Mesothelial cell of epicardium (in vitro differentiated cells): ENCODE data around the gene CREB3L2. TPM values are rescaled to one million over a fixed set of nuclear protein-coding genes. Genes with fewer than 3 reads are reported as not detected.

Experiments used
- DNase-seq, 2 experiments: peaks; one replicate each; pipeline ENCODE4 v3.0.0; 2021; ENCODE audit warnings: low spot score in 2 of 2; ENCODE audit not compliant: unreplicated experiment in 2 of 2
- H3K27ac Mint-ChIP-seq: 2 replicates; pipeline ENCODE4 v1.8.0; 2021; ENCODE audit warnings: mixed read lengths
- H3K27me3 Mint-ChIP-seq: 2 replicates; pipeline ENCODE4 v1.8.0; 2021; ENCODE audit warnings: low read depth, mixed read lengths
- H3K36me3 Mint-ChIP-seq: 2 replicates; pipeline ENCODE4 v1.8.0; 2021; ENCODE audit warnings: mixed read lengths
- H3K4me1 Mint-ChIP-seq: 2 replicates; pipeline ENCODE4 v1.8.0; 2021; ENCODE audit warnings: mixed read lengths
- H3K4me3 Mint-ChIP-seq: 2 replicates; pipeline ENCODE4 v1.8.0; 2021; ENCODE audit warnings: mild to moderate bottlenecking, moderate library complexity, mixed read lengths
- H3K9me3 Mint-ChIP-seq: 2 replicates; pipeline ENCODE4 v1.8.0; 2021; ENCODE audit warnings: mixed read lengths
- total RNA-seq: library from RNA; stranded (reverse); gene quantifications from 3 replicates; pipeline ENCODE4 v1.2.1, GENCODE V29; 2021
- TF ChIP-seq, protein P1 (sequence below): fragments of 200-600 bp; sonication (generic); IDR thresholded peaks from one replicate; pipeline ENCODE4 v1.5.0; 2021; ENCODE audit warnings: antibody characterized with exemption; ENCODE audit not compliant: unreplicated experiment

The CREB3L2 gene
- total RNA-seq, 1 donor from 2014 or later: 80.4 TPM

DNA sequence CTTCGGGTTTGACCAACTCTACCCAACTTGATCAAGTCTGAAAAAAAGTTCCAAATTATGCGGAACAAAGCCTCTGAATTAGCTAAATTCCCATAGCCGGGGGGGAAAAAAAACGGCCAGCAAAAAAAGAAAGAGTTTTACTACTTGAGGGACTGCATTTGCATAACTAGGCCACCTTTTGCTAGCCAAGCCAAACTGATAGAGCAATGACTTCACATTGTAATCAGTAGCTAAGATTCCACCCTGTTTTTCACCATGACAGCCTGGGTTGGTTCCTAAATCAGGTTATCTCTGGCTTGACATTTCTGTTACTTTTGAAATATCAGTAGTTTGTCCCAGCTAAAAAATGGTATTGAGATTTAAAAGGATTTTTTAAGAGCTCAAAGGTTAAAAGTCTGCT, 31.4 kb upstream of the CREB3L2 start:
- no peak overlapping the region for H3K27ac Mint-ChIP-seq
- peaks cover 13% of the 10 kb centered on the region for H3K9me3 Mint-ChIP-seq
- no peak overlapping the region for H3K4me3 Mint-ChIP-seq
- TF ChIP-seq, protein P1, sequence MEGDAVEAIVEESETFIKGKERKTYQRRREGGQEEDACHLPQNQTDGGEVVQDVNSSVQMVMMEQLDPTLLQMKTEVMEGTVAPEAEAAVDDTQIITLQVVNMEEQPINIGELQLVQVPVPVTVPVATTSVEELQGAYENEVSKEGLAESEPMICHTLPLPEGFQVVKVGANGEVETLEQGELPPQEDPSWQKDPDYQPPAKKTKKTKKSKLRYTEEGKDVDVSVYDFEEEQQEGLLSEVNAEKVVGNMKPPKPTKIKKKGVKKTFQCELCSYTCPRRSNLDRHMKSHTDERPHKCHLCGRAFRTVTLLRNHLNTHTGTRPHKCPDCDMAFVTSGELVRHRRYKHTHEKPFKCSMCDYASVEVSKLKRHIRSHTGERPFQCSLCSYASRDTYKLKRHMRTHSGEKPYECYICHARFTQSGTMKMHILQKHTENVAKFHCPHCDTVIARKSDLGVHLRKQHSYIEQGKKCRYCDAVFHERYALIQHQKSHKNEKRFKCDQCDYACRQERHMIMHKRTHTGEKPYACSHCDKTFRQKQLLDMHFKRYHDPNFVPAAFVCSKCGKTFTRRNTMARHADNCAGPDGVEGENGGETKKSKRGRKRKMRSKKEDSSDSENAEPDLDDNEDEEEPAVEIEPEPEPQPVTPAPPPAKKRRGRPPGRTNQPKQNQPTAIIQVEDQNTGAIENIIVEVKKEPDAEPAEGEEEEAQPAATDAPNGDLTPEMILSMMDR: no peak
- peaks cover 8% of the 10 kb centered on the region for H3K36me3 Mint-ChIP-seq
- peaks cover 15% of the 10 kb centered on the region for H3K4me1 Mint-ChIP-seq
- no peak for DNase-seq
- no peaks in the 10 kb centered on the region for H3K27me3 Mint-ChIP-seq

DNA sequence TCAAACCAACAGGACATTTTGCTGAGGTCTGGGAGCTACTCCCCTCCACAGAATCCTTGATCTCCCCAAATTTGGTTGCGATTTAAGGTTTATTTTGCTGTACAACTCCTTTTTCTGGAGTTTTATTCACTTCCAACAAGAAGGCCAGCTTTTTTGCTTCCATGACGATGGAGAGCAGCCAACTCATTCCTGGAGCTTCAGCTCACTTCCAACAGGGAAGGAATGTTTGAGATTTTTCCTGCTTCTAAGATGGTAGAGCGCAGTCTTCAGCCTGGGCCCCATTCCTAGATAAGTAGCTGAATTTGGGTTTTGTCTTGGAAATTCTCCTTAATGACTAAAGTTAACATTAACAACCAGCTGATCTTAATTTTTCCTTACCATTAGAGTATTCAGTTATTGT, 30.9 kb upstream of the CREB3L2 start:
- H3K4me1 Mint-ChIP-seq: peaks cover 15% of the 10 kb centered on the region
- no peak for DNase-seq
- H3K9me3 Mint-ChIP-seq: peaks cover 13% of the 10 kb centered on the region
- TF ChIP-seq, protein P1: no peak
- H3K27ac Mint-ChIP-seq: peak overlapping the region; percentile 16
- H3K36me3 Mint-ChIP-seq: peaks cover 8% of the 10 kb centered on the region
- no peak overlapping the region for H3K4me3 Mint-ChIP-seq
- H3K27me3 Mint-ChIP-seq: no peaks in the 10 kb centered on the region

DNA sequence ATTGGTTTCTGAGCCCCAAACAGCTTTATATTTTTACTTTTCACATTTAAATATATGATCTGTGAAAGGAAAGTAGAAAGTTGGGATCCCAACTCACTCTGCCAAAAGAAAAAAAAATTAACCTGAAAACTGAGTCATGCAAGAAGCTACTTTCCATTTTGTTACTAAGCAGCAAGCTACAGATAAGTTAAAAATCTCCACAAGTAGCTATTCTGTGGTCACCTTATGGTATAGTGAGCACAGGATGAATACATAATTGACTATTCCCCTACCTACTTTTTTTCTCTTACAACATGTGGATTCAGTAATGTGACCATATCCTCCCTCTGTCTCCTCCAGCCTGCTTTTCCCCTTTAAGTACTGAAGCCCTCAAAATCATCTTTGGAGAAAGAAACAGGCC, 30.3 kb upstream of the CREB3L2 start:
- no peak for DNase-seq
- Mint-ChIP-seq H3K4me1 (peaks cover 15% of the 10 kb centered on the region), H3K9me3 (peaks cover 13% of the 10 kb centered on the region)

DNA sequence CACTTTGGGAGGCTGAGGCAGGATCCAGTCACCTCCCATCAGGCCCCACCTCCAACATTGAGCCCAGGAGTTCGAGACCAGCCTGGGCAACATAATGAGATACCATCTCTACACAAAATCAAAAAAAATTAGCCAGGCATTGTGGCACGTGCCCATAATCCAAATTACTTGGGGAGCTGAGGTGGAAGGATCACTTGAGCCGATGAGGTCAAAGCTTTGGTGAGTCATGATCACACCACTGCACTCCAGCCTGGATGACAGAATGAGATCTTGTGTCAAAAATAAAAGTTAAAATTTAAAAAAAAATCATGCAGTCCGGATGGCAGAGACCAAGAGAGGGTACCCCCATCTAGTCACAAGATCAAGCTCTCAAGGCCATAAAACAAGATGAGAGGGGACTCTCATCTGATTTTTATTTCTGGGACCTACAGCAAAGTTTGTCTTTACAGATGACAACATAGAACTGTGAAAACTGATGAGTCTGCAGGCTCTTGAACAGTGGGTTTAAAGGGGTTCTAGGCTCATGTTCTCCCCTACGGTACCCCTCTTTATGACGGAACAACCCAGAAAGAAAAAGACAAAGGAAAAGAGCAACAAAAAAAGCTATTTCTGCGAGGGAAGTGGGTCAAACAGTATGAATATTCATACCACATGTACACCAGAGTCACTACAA, 28.9 kb upstream of the CREB3L2 start:
- H3K36me3 Mint-ChIP-seq: peaks cover 4% of the 10 kb centered on the region

More for the DNA sequence above, 30.3 kb upstream of the CREB3L2 start:
- Mint-ChIP-seq H3K27ac (no peak overlapping the region), H3K4me3 (no peak overlapping the region), H3K27me3 (no peaks in the 10 kb centered on the region), H3K36me3 (peaks cover 8% of the 10 kb centered on the region)
- TF ChIP-seq, protein P1: no peak

DNA sequence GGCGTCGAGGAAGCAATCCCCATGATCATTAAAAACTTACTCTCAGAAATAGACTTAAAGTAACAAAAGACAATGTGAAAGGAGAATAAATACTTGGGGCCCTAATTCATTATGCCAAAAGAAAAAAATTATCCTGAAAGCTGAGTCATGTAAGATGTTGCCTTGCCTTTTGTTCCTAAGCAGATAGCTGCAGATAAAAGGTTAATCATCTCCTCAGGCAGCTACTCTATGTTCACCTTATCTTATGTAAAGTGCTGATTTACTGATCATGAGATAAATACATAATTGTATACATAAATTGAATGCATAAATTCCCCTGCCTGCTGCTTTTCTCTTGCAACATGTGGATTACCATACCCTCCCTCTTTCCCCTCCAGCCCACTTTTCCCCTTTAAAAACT, 28.1 kb upstream of the CREB3L2 start:
- no peak for DNase-seq
- TF ChIP-seq, protein P1: no peak
- peak overlapping the region; percentile 59 for H3K27ac Mint-ChIP-seq
- H3K4me3 Mint-ChIP-seq: no peak overlapping the region
- peaks cover 15% of the 10 kb centered on the region for H3K4me1 Mint-ChIP-seq
- H3K27me3 Mint-ChIP-seq: no peaks in the 10 kb centered on the region
- H3K9me3 Mint-ChIP-seq: peaks cover 23% of the 10 kb centered on the region
- H3K36me3 Mint-ChIP-seq: peaks cover 5% of the 10 kb centered on the region

More for the DNA sequence above, 28.9 kb upstream of the CREB3L2 start:
- H3K4me3 Mint-ChIP-seq: no peak overlapping the region
- no peaks in the 10 kb centered on the region for H3K27me3 Mint-ChIP-seq
- peaks cover 15% of the 10 kb centered on the region for H3K4me1 Mint-ChIP-seq
- H3K9me3 Mint-ChIP-seq: peaks cover 19% of the 10 kb centered on the region
- H3K27ac Mint-ChIP-seq: no peak overlapping the region
- TF ChIP-seq, protein P1: no peak
- no peak for DNase-seq
